ENCODE results near the gene SLC35B4. TPM values are rescaled to one million over a fixed set of nuclear protein-coding genes. Genes with fewer than 3 reads are reported as not detected.

SLC35B4 gene
- polyA plus RNA-seq, 1 experiment: 25.1 TPM

- POLR2A ChIA-PET: no interaction called here
Measured at GRCh38 chr7:134246347-134246746, 70.4 kb downstream of the SLC35B4 start.

GRCh38 chr7:134245253-134245652 is 71.5 kb downstream of the SLC35B4 start:
- no peak for DNase-seq (ENCODE audit: low read depth)
- H3K27me3 ChIP-seq (ENCODE audit: control insufficient read depth, insufficient read depth, low read length): no peaks in the 10 kb centered on the region
- no peaks in the 10 kb centered on the region for H3K36me3 ChIP-seq (ENCODE audit: control insufficient read depth, insufficient read depth, low read length)
- H3K4me3 ChIP-seq (ENCODE audit: low read depth, low read length): no peak overlapping the region
- POLR2A ChIA-PET: no interaction called here
- CTCF ChIA-PET: no interaction called here
- TF ChIP-seq CTCF (IDR thresholded peaks at IDR 0.05; ENCODE audit: insufficient read depth, low read depth, low read length): no peak

More at GRCh38 chr7:134246347-134246746, 70.4 kb downstream of the SLC35B4 start:
- no peak overlapping the region for H3K4me3 ChIP-seq (ENCODE audit: low read depth, low read length)
- no peak for DNase-seq (ENCODE audit: low read depth)
- CTCF ChIA-PET: no interaction called here
- no peaks in the 10 kb centered on the region for H3K36me3 ChIP-seq (ENCODE audit: control insufficient read depth, insufficient read depth, low read length)
- no peak for TF ChIP-seq CTCF (IDR thresholded peaks at IDR 0.05; ENCODE audit: insufficient read depth, low read depth, low read length)
- no peaks in the 10 kb centered on the region for H3K27me3 ChIP-seq (ENCODE audit: control insufficient read depth, insufficient read depth, low read length)

Other genes starting within 250 kb of the SLC35B4 start
- gene LRGUK, start 189.6 kb downstream of the SLC35B4 start, polyA plus RNA-seq (2011; rRNA removed): 0.05 TPM in 1 of 2 replicates, not detected in the other
- 257 and 331 TPM in 2 replicates for gene AKR1B1, start 142.2 kb upstream of the SLC35B4 start, polyA plus RNA-seq (2011; rRNA removed)
- 0.51 and 0.55 TPM in 2 replicates for gene AKR1B10, start 210.6 kb upstream of the SLC35B4 start, polyA plus RNA-seq (2011; rRNA removed)
- gene AKR1B15, start 232.2 kb upstream of the SLC35B4 start, polyA plus RNA-seq (2011; rRNA removed): not detected in 2 replicates